GM21360 (cell line): Measurements from ENCODE around the gene CFAP20DC.
"Not testable (repeated sequence)": the region's sequence is repeated elsewhere in the genome, so short reads cannot be mapped to it uniquely, and the experiment has no call there.

Experiments used
- ATAC-seq: cut with Tn5 transposase; IDR thresholded peaks from one replicate; pipeline ENCODE4 v1.9.1; 2021; ENCODE audit warnings: mild to moderate bottlenecking, moderate library complexity; ENCODE audit not compliant: unreplicated experiment

The CFAP20DC gene

GRCh38 chr3:58806551-58807244 is 243.1 kb downstream of the CFAP20DC start:
- ATAC-seq = not testable (repeated sequence)

- ATAC-seq = no peak
These were observed 244.9 kb downstream of the CFAP20DC start for GRCh38 chr3:58804914-58805313.

- ATAC-seq = no peak
These were observed 248.3 kb downstream of the CFAP20DC start for GRCh38 chr3:58801541-58801940.

- no peak for ATAC-seq
These were observed 248.9 kb downstream of the CFAP20DC start for GRCh38 chr3:58800940-58801339.

GRCh38 chr3:58800032-58800431 is 249.8 kb downstream of the CFAP20DC start:
- ATAC-seq = no peak

GRCh38 chr3:58799271-58799670 is 250.6 kb downstream of the CFAP20DC start:
- ATAC-seq = no peak

- no peak for ATAC-seq
These were observed 251.5 kb downstream of the CFAP20DC start for GRCh38 chr3:58798312-58798711.

GRCh38 chr3:58794750-58795149 is 255.1 kb downstream of the CFAP20DC start:
- ATAC-seq = no peak

- no peak for ATAC-seq
These were observed 255.9 kb downstream of the CFAP20DC start for GRCh38 chr3:58793938-58794337.

GRCh38 chr3:58792921-58793451 is 256.8 kb downstream of the CFAP20DC start:
- ATAC-seq = no peak

GRCh38 chr3:58789385-58789784 is 260.4 kb downstream of the CFAP20DC start:
- no peak for ATAC-seq

- ATAC-seq = no peak
These were observed 264.9 kb downstream of the CFAP20DC start for GRCh38 chr3:58784888-58785287.

- ATAC-seq = no peak
These were observed 265.4 kb downstream of the CFAP20DC start for GRCh38 chr3:58784425-58784824.

- no peak for ATAC-seq
These were observed 266.0 kb downstream of the CFAP20DC start for GRCh38 chr3:58783845-58784244.

GRCh38 chr3:58779934-58780333 is 269.9 kb downstream of the CFAP20DC start:
- no peak for ATAC-seq

- no peak for ATAC-seq
These were observed 273.6 kb downstream of the CFAP20DC start for GRCh38 chr3:58776231-58776630.

- no peak for ATAC-seq
These were observed 277.4 kb downstream of the CFAP20DC start for GRCh38 chr3:58772462-58772861.

- ATAC-seq = no peak
These were observed 280.8 kb downstream of the CFAP20DC start for GRCh38 chr3:58769065-58769464.

GRCh38 chr3:58766587-58767282 is 283.1 kb downstream of the CFAP20DC start:
- ATAC-seq = no peak

GRCh38 chr3:58755150-58755549 is 294.7 kb downstream of the CFAP20DC start:
- ATAC-seq = no peak

- peak; percentile 75 for ATAC-seq
These were observed 295.8 kb downstream of the CFAP20DC start for GRCh38 chr3:58754074-58754473.

GRCh38 chr3:58751882-58752567 is 297.8 kb downstream of the CFAP20DC start:
- ATAC-seq = no peak
